KG1 (cell line): Measurements from ENCODE around the gene BIK.

Experiments used
- DNase-seq: peaks from one replicate; lab custom pipeline; 2025; lab: John Stamatoyannopoulos, UW

The BIK gene

DNA sequence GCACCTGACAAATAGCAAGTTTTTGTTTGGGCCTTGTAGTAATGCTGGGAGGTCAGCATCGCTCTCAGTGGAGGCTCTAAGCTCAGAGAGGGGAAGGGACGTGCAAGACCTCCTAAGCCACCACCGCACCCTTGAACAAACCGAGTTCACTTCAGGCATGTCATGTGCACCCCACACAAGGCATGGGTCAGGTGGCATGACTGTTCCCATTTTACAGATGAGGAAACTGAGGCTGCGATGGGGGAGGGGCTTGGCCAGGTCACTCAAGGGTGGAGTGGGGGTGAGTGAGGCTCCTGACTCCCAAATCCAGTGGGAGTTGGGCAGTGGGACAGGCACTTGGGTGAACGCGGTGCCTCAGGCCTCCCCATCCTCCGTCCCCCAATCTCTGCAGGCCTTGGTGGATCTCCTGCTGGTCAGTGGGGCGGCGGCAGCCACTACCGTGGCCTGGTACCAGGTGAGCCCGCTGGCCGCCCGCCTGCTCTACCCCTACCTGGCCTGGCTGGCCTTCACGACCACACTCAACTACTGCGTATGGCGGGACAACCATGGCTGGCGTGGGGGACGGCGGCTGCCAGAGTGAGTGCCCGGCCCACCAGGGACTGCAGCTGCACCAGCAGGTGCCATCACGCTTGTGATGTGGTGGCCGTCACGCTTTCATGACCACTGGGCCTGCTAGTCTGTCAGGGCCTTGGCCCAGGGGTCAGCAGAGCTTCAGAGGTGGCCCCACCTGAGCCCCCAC is 52.0 kb downstream of the BIK start:
- no peak for DNase-seq

DNA sequence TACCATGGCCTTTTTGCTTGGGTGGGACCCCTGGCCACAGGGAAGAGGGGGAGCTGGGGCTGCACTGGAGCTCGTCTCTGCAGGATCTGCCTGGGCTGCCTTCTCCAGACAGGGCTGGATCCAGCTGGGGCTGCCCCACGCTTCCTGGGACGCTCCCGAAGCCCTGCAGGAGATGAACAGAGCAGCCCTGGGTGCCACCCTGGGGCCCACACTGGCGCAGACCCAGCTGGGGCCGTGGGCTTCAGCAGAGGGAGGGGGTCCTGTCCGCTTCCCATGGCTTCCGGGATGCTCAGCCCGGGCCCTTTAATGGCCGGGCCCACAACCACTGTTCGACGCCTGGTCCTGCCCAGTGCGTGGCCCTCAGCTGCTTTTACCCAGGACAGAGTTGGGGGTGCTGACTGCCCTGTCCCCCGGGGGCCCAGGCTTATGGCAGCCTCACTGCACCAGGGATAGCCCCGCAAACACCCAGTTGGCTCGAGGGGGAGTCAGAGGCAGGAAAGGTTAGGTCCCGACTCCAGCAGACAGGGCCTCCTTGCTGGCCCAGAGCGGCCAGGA is 52.8 kb downstream of the BIK start:
- no peak for DNase-seq

DNA sequence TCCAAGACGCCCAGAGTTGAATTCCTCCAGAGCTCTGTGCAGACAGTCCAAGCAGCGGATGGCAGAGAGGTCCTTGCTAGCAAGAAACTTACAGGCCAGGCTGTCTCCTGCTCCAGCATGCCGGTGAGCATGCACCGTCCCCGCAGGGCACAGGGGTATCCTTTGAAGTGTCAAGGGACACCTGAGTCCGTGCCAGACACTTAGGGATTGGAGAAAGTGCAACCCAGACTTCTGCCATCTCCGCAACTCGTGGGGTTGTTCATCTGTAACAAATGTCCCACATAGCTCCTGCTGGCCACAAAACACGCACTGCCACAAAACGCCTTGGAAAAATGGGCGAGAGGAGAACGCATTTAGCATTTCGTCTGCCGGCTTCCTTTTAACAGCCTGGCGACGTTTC is 54.1 kb downstream of the BIK start:
- no peak for DNase-seq

DNA sequence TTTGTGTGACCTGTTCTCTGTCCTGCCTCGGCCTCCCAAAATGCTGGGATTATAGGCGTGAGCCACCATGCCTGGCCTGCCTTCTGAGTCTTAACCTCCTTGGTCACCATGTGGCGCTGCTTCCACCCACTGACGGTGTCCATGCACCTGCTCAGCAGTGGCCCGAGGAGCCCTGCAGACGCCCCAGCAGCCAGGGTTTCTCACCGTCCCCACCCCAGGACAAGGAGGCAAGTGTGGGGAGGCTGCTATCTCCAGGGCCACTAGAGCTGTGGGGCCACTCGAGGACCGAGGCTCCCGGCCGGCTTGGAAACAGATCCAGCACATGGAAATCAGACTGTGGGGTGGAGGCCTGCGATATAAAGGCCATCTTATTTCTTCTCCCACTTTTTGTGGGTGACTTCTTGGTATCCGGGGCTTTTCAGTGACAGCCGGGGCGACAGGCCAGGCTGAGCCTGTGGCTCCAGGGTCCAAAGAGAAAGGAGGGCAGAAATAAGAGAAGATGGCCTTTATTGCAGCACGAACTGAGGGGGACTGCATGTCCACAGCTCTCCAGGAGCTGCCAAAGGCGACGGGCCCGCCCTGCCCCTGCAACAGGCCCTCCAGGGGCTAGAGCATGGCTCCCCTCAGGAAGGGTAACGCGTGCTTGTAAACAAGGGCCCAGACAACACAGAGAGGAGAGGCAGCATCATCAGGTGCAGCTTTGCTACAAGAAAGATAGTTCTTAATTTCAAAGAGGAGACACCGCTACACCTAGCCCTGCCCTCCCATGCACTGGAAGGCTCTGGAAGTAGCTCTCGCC is 55.8 kb downstream of the BIK start:
- DNase-seq = no peak

DNA sequence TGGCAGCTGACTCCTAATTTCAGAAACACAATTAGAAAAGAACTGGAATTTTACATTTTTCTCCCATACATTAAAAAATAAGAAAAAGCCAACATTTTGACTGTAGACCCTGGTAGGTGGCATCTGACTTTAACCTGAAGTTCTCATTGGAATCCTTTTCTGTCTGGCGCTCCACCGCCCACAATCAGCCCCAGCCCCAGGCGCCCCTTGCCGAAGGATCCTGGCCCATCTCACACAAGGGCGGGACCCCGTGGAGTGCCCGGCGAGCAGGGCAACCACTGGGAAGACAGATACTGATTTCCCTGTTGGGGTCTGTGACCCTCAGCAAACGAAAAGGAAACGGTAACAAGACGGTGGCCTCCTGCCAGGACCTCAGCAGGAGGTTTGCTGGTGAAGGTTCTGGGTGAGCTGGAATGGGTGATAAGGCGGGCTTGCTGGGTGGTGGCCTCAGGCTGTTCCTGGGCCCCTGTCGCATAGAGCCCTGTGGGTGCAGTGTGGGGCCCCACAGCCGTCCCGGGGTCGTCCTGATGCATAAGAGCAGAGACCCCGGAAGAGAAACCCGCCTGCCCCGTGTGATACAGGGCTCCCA is 56.5 kb downstream of the BIK start:
- no peak for DNase-seq

DNA sequence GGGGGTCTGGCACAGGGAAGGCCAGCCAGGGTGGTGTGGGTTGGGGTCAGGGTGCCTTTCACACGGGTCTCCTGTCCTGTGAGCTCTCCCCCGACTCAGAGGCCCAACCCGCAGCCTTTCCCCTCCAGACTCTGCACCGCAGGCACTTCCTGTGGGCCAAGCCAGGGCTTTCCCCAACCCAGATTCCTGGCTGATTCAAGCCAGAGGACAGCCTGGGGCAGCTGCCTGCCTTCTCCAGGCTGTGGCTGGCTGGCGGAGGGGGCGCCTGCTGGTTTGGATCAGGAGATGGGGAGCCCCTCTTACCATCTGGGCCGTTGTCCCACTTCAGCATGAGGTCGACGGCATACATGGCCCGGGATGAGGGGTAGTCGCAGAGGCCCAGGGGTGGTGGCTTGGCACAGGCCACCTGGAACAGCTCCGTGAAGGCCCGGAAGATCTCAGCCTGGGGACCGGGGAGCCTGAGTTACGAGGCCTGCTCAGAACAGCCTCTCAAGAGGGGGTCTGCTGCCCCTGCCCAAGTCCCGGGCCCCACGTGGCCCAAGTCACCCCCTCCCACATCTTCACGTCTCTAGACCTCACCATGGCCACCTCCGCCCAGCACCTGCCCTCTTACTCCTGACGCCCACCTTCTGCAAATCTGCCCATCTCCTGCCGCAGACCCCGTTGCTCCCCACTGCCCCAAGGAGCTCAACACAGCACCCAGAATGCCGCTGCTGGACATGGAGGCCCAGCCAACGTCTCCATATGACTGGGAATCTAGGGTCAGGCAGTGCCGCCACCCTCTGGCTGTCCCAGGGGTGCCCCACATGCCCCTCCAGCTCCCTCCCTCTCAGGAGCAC is 58.1 kb downstream of the BIK start:
- DNase-seq = no peak

DNA sequence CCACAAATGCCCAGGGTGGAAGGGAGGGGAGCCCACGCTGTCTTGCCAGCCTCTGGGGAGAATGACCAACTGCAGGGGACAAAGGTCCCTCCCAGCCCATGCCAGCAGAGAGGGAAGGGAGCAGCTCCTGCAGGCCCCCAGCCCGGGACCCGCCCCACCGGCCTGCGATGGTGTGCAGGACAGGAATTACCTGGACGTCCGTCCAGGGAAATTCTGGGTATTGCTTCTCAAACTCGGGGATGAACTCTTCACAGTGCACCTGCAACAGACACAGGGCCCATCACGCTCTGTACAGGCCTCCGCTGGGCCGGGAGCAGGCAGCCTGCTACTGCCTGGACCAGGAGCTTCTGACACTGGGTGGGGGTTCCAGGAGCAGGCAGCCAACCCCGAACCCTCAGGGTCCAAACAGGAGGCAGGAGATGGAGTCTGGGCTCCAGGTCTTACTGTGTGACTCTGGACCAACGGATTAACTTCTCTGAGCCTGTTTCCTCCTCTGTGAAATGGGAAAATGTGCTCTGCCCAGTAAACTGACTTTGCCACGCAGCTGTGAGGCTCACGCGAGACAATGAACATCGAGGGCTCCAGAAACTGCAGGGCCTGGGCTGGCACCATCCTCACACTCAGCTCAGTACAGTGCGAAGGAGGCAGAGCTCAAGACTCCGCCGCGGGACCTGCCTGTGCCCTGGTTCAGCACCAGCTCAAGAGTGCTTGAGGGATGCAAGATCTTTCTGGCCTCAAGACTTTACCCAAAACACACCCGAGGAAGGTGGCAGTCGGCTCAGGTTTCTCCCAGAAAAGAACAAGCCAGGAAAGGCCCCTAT is 59.0 kb downstream of the BIK start:
- no peak for DNase-seq

DNA sequence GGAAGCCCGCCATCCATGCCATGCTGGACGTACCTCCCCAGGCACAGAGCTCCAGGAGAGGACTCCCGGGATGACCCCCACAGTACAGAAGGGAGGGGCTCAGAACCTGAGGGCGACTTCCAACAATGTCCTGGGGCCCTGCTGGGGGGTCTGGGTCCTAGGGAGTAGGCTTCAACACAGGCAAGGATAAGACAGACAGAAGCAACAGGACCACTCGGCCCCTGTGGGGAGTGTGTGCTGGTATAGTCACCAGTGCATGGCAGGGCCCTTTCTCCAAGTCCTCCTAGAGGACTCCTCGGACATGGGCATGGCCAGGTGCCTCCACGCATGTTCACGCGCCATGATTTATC is 59.6 kb downstream of the BIK start:
- no peak for DNase-seq

DNA sequence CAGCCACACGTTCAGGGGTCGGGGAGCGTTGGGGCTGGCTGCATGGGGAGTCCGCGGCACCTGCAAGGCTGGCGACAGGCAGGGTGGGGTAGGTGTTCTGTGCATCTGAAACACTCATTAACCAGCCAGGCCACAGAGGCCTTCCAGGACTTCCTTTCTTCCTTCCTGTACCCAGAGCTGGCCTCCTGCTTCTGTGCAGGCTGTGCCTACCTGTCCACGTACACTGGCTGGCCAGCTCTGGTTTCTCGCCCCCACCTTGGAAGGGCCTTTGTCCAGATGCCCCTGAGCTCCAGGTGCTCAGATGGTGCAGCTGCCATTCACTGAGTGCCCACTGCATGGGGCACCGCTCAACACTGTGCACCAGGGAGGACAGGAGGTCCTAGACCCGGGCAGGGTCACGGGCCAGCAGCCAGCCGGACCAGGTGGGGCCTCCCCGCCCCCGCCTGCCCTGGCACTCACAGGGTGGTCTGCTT is 60.5 kb downstream of the BIK start:
- DNase-seq = no peak

DNA sequence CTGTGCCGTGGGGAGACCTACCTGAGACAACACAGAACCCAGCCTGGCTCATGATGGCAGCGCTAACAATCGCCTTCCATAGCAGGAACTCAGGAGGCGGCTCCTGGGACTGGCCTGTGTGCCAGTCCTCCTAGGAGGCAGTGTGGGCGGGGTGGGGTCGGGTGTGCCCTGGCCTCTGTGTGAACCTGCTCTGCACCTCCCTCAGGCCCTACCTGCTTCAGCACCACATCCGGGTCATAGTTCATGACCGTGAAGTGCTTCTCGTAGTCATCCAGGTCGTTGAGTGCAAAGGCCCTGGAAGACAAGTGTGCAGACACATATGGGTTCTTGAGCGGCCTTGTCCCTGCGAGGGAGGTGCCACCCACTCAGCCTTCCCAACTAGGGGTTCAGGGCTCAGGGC is 61.1 kb downstream of the BIK start:
- DNase-seq = no peak

DNA sequence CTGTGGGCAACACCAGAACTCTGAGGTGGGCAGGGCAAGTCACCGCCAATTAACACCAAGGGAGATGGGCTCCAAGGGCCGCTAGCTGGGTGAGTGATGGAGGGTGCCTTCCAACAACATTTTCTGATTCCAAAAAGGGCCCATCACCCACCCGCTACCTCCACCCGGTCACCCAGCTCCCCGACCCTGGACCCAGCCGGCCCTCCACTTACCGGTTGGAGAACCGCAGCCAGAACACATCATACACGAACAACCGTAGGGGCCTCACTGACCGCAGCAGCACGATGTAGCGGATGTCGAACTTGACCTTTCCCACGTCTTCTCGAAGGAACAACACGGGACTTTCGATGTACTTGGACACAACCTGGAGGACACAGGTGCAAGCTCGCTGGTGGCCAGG is 61.6 kb downstream of the BIK start:
- no peak for DNase-seq

DNA sequence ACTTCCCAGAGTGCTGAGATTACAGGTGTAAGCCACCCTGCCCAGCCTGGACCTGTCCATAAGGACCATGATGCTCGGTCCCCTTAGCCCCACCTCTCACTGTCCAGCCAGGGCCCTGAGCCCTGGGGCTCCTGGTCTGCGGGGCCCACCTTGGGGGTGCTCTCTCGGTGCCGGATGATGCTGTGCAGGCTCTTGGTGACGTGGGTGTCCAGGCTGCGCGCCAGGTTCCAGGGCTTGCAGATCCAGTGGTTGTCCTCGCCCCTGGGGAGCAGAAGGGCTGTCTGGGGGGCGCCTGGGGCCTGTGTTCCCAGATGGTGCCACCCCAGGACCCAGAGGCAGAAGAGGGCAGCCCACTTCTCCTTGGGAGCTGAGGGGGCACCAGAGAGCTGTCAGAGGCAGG is 63.0 kb downstream of the BIK start:
- no peak for DNase-seq

DNA sequence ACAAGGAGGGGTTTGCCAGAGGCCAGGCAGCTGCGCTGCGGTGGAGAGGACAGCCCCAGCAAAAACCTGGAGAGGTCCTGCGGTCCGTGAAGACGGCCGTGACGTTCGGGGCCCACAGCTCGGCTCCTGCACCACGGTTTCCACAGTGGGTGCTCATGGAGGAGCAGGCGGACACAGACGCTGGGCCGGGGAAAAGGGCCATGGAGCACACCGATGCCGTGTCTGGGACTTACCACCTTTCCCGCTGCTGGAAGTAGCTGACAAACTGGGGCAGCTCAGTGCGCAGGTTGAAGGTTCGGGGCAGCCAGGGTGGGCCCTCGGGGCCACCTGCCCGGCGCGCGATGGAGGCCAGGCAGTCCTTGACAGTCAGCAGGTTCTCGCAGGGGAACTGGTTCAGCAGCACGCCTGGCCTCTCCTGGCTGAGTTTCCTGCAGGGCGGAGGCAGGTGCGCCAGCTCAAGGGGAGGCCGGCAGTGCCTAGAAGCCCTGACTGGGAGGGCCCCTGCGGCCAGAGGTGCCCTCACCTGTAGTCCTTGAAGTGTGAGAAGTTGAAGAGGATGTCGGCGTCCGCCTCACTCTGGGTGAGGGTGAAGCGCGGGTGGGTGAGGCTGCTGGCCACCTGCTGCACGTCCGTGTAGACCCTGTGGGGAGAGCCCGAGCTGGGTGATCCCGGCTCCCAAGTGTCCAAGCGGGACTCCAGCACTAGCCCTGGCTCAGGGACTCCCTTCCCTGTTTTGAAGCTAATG is 63.6 kb downstream of the BIK start:
- no peak for DNase-seq

DNA sequence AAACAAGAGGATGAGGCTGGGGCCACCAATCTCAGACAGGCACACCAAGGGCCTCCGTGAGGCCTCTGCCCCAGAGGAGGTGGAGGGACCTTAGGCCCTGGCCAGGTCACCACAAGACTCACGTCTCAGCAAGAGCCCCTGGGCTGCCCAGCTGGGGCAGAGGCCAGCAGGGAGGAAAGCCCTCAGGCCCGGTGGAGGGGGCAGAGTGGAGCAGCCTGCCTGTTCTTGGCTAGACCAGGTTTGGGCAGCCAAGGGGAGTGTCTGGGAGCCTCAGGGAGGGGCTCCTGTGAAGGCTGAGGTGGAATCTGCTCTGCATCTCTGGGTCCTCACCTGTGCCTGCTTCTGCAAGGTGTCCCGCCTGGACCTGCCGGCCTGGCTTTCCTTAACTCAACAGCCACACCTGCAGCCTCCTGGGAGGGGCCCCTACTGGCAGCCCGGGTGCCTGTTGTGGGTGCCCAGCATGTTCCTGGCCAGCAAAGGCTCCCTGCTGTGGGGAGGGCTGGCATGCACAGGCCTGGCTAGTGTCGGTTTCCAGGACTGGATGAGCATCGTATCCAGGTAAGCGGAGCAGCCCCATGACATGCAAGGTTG is 64.5 kb downstream of the BIK start:
- no peak for DNase-seq

DNA sequence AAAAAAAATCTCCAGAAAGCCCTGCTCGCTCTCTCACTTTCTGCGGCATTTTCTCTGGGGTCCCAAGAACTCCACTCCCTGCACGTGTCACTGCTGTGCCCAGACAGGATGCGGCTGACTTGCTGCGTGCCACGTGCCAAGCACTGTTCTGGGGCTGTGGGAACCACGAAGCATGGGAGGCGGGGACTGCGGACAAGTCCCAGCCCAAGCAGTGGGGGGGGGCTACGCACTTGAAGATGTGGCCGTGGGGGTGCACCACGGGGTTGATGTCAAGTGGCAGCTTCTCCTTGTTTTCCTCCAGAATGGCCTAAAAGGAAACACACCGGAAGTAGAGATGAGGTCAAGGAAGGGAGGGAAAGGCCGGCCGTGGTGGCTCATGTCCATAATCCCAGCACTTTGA is 65.5 kb downstream of the BIK start:
- DNase-seq = no peak

DNA sequence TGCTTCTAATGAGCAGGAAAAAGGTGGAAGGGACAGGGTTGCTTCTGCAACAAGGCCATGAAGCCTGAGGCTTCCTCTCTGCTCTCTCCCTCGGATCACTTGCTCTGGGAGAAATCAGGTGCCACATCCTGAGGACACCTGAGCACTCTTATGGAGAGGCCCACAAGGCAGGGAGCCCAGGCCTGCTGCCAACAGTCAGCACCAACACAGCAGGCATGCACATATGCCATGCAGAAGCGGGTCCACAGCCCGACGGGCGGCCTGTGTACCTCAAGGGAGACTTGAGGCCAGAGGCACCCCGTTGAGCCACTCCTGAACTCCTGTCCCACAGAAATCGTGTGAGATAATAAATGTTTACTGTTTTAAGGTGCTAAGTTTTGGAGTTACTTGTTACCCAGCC is 66.9 kb downstream of the BIK start:
- no peak for DNase-seq
